Peyer's patch (tissue), 4 donors: ENCODE data around the gene MAST4.

Experiments used
- POLR2A ChIP-seq, 2 donors: fragments of 450-650 bp; IDR thresholded peaks; one replicate each; pipeline ENCODE4 v1.5.1; 2017; ENCODE audit warnings: antibody characterized with exemption in 2 of 2, mild to moderate bottlenecking in 2 of 2, moderate library complexity in 2 of 2
- TF ChIP-seq, protein P1 (sequence below), 6 experiments: fragments of 450-650 bp in 4 of 6; fragments of 200-600 bp in 2 of 6; sonication (generic) in 1 of 6; IDR thresholded peaks; one replicate each; pipeline ENCODE4 v1.5.1; 2017 to 2019; ENCODE audit warnings: antibody characterized with exemption in 6 of 6, mild to moderate bottlenecking in 3 of 6, moderate library complexity in 1 of 6

- TF ChIP-seq, protein P1, sequence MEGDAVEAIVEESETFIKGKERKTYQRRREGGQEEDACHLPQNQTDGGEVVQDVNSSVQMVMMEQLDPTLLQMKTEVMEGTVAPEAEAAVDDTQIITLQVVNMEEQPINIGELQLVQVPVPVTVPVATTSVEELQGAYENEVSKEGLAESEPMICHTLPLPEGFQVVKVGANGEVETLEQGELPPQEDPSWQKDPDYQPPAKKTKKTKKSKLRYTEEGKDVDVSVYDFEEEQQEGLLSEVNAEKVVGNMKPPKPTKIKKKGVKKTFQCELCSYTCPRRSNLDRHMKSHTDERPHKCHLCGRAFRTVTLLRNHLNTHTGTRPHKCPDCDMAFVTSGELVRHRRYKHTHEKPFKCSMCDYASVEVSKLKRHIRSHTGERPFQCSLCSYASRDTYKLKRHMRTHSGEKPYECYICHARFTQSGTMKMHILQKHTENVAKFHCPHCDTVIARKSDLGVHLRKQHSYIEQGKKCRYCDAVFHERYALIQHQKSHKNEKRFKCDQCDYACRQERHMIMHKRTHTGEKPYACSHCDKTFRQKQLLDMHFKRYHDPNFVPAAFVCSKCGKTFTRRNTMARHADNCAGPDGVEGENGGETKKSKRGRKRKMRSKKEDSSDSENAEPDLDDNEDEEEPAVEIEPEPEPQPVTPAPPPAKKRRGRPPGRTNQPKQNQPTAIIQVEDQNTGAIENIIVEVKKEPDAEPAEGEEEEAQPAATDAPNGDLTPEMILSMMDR (IDR thresholded peaks at IDR 0.05), result no peak
- no peak for TF ChIP-seq POLR2A (IDR thresholded peaks at IDR 0.05)
These were observed 602.7 kb downstream of the MAST4 start for GRCh38 chr5:67198917-67199316.
